Activated gamma-delta T cell treated with Interleukin-2 at 50 U/mL for 16 hours (primary cell): Measurements from ENCODE around the gene PYGL.
"Not testable (repeated sequence)": the region's sequence is repeated elsewhere in the genome, so short reads cannot be mapped to it uniquely, and the experiment has no call there.

ENCODE experiments used
- DNase-seq: peaks from one replicate; pipeline ENCODE4 v3.0.0-alpha.2; 2020

Gene PYGL

GRCh38 chr14:50924843-50925242 is 19.4 kb downstream of the PYGL start:
- DNase-seq = no peak

GRCh38 chr14:50924236-50924635 is 20.0 kb downstream of the PYGL start:
- DNase-seq = no peak

GRCh38 chr14:50922803-50923202 is 21.5 kb downstream of the PYGL start:
- DNase-seq = no peak

GRCh38 chr14:50920482-50921230 is 23.6 kb downstream of the PYGL start:
- DNase-seq = no peak

GRCh38 chr14:50919524-50919923 is 24.8 kb downstream of the PYGL start:
- not testable (repeated sequence) for DNase-seq

GRCh38 chr14:50917449-50917848 is 26.8 kb downstream of the PYGL start:
- no peak for DNase-seq

GRCh38 chr14:50910495-50911420 is 33.5 kb downstream of the PYGL start:
- no peak for DNase-seq

- no peak for DNase-seq
Observed at GRCh38 chr14:50906326-50907065, 37.8 kb downstream of the PYGL start.

GRCh38 chr14:50904719-50905118 is 39.6 kb downstream of the PYGL start:
- DNase-seq = no peak

GRCh38 chr14:50901361-50901760 is 42.9 kb downstream of the PYGL start:
- DNase-seq = no peak

GRCh38 chr14:50897658-50898175 is 46.6 kb downstream of the PYGL start:
- no peak for DNase-seq

- DNase-seq = not testable (repeated sequence)
Observed at GRCh38 chr14:50897005-50897404, 47.3 kb downstream of the PYGL start.

GRCh38 chr14:50896421-50896820 is 47.9 kb downstream of the PYGL start:
- not testable (repeated sequence) for DNase-seq

- DNase-seq = no peak
Observed at GRCh38 chr14:50892255-50892654, 52.0 kb downstream of the PYGL start.

- DNase-seq = no peak
Observed at GRCh38 chr14:50887476-50887875, 56.8 kb downstream of the PYGL start.

GRCh38 chr14:50883827-50884197 is 60.5 kb downstream of the PYGL start:
- no peak for DNase-seq

GRCh38 chr14:50882932-50883826 is 61.1 kb downstream of the PYGL start:
- no peak for DNase-seq

GRCh38 chr14:50875359-50876070 is 68.8 kb downstream of the PYGL start:
- peak; percentile 63 for DNase-seq

- DNase-seq = no peak
Observed at GRCh38 chr14:50874757-50875156, 69.5 kb downstream of the PYGL start.

GRCh38 chr14:50871914-50872732 is 72.2 kb downstream of the PYGL start, which contains the start of gene ABHD12B:
TSS of gene ABHD12B (plus strand) at chr14:50872053. CDS start at chr14:50872175, 122 bp downstream.
- DNase-seq = no peak
